ENCODE results near the gene RUNDC3A. TPM values are rescaled to one million over a fixed set of nuclear protein-coding genes. Genes with fewer than 3 reads are reported as not detected.

The RUNDC3A gene
- total RNA-seq, 2 experiments from 2014 or later: not detected

DNA sequence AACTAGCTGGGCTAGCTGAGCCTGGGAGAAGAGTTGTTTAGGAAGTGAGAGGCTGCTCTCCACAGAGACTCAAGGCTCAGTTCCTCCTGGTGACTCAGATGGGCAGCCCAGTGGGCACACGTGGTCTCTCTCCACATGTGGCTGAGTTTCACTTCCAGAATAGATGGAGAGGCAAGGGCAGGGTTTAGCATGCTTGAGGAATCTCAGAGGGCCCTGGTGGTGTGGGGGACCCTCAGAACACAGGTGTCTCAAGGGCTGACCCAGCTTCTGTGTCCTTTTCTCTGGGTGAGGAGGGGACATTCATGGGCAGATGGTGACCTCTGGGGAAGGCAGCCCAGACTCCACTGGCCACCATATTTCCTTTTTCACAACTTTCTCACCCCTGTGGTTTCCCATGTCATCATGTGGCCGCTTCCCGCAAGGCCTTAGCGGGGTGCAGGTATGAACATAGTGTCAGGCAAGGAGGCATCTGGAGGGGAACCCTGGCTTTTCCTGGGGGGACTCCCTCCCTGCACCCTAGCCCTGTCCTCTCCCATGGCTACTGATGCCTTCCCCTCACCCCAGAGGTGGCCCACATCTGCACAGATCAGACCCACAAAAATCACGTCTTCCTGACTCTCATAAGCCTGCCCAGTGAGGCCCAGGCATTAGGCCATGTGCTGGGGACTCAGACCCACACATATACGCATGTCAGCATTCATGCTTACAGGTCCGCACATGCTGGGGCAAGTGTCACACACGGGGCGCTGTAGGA lies 40.0 kb downstream of the RUNDC3A start:
- peak in 2 of 14 experiments; percentile 68 to 74 for DNase-seq
- peaks cover 42% of the 10 kb centered on the region for H3K4me1 ChIP-seq (ENCODE audit: insufficient read depth, low read length)

DNA sequence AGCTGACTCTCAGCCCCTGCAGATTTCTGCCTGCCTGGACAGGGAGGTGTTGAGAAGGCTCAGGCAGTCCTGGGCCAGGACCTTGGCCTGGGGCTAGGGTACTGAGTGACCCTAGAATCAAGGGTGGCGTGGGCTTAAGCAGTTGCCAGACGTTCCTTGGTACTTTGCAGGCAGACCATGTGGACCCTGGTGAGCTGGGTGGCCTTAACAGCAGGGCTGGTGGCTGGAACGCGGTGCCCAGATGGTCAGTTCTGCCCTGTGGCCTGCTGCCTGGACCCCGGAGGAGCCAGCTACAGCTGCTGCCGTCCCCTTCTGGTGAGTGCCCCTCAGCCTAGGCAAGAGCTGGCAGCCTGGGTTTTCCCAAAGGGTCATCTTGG lies 40.6 kb downstream of the RUNDC3A start:
- H3K4me3 Mint-ChIP-seq: no peak overlapping the region
- ChIA-PET CTCF (interaction anchor here (1.5 kb wide), 1 partner anchor 145 kb away, joined by 3 read pairs; no protein-coding TSS in a partner anchor), POLR2A (interaction anchor here (1.3 kb wide), 1 partner anchor 145 kb away, joined by 5 read pairs; no protein-coding TSS in a partner anchor)
- peaks cover 4% of the 10 kb centered on the region for H3K36me3 Mint-ChIP-seq (ENCODE audit: low read depth)
- peaks cover 42% of the 10 kb centered on the region for H3K4me1 ChIP-seq (ENCODE audit: insufficient read depth, low read length)
- DNase-seq: no peak
- intact Hi-C loops (cut with DNase I, micrococcal nuclease): loop anchor here in 1 of 2 experiments (5.0 kb wide), 3 partner anchors 207 to 407 kb away; partner anchors contain the start of genes HROB, LSM12 and PPY
- peaks cover 11% of the 10 kb centered on the region for H3K36me3 ChIP-seq (ENCODE audit: insufficient read depth, low read length)
- no peaks in the 10 kb centered on the region for H3K27me3 ChIP-seq (ENCODE audit: control insufficient read depth in 1 of 2, insufficient read depth in 2 of 2, low read length in 2 of 2)
- no peak overlapping the region for H3K4me3 ChIP-seq (ENCODE audit: low read length)
- H3K27me3 Mint-ChIP-seq: peaks cover 4% of the 10 kb centered on the region
- H3K4me1 Mint-ChIP-seq (ENCODE audit: low read depth): peaks cover 29% of the 10 kb centered on the region
- no peak overlapping the region for H3K27ac ChIP-seq (ENCODE audit: low read depth in 1 of 2, low read length in 2 of 2)
- TF ChIP-seq, protein P1, sequence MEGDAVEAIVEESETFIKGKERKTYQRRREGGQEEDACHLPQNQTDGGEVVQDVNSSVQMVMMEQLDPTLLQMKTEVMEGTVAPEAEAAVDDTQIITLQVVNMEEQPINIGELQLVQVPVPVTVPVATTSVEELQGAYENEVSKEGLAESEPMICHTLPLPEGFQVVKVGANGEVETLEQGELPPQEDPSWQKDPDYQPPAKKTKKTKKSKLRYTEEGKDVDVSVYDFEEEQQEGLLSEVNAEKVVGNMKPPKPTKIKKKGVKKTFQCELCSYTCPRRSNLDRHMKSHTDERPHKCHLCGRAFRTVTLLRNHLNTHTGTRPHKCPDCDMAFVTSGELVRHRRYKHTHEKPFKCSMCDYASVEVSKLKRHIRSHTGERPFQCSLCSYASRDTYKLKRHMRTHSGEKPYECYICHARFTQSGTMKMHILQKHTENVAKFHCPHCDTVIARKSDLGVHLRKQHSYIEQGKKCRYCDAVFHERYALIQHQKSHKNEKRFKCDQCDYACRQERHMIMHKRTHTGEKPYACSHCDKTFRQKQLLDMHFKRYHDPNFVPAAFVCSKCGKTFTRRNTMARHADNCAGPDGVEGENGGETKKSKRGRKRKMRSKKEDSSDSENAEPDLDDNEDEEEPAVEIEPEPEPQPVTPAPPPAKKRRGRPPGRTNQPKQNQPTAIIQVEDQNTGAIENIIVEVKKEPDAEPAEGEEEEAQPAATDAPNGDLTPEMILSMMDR (IDR thresholded peaks at IDR 0.05): no peak
- ATAC-seq (ENCODE audit: poor library complexity): no peak
- H3K9me3 Mint-ChIP-seq: no peaks in the 10 kb centered on the region
- no peak overlapping the region for H3K27ac Mint-ChIP-seq
- no peaks in the 10 kb centered on the region for H3K9me3 ChIP-seq (ENCODE audit: control insufficient read depth in 1 of 2, insufficient read depth in 1 of 2, low read length in 2 of 2)

More for the DNA sequence above, 40.0 kb downstream of the RUNDC3A start:
- no peak overlapping the region for H3K4me3 ChIP-seq (ENCODE audit: low read length)
- ATAC-seq (ENCODE audit: poor library complexity): no peak
- H3K4me3 Mint-ChIP-seq: no peak overlapping the region
- no peaks in the 10 kb centered on the region for H3K9me3 Mint-ChIP-seq
- peaks cover 29% of the 10 kb centered on the region for H3K4me1 Mint-ChIP-seq (ENCODE audit: low read depth)
- H3K27ac Mint-ChIP-seq: no peak overlapping the region
- H3K36me3 ChIP-seq (ENCODE audit: insufficient read depth, low read length): peaks cover 11% of the 10 kb centered on the region
- peaks cover 4% of the 10 kb centered on the region for H3K36me3 Mint-ChIP-seq (ENCODE audit: low read depth)
- H3K27me3 Mint-ChIP-seq: peaks cover 4% of the 10 kb centered on the region
- H3K27me3 ChIP-seq (ENCODE audit: control insufficient read depth in 1 of 2, insufficient read depth in 2 of 2, low read length in 2 of 2): no peaks in the 10 kb centered on the region
- H3K27ac ChIP-seq (ENCODE audit: low read depth in 1 of 2, low read length in 2 of 2): no peak overlapping the region
- intact Hi-C loops (cut with DNase I, micrococcal nuclease): loop anchor here in 1 of 2 experiments (5.0 kb wide), 3 partner anchors 206 to 406 kb away; partner anchors contain the start of genes HROB, LSM12 and PPY
- H3K9me3 ChIP-seq (ENCODE audit: control insufficient read depth in 1 of 2, insufficient read depth in 1 of 2, low read length in 2 of 2): no peaks in the 10 kb centered on the region
- ChIA-PET CTCF (no interaction called here), POLR2A (no interaction called here)
- TF ChIP-seq, protein P1 (IDR thresholded peaks at IDR 0.05): no peak

DNA sequence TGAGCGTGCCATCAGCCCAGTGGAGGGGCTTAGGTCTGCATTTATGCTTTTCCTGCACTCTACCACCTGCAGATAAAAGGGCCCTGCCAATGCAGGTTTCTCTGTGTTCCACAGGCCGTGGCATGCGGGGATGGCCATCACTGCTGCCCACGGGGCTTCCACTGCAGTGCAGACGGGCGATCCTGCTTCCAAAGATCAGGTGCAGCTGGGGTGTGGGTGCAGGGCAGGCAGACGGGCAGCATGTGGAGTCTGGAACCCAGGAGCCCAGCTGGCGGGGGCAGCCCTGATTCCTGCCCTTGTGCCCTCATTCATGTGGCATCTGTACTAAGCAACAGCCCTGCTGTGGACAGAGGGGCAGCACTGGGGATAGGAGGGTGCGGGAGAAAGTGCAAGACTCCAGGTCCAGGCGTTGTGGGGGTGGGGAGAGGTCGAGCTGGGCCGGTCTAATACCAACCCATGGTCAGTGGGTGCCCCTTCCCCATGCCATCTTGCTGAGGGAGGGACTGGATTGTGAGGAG lies 41.2 kb downstream of the RUNDC3A start:
- peaks cover 36% of the 10 kb centered on the region for H3K4me1 ChIP-seq (ENCODE audit: insufficient read depth, low read length)
- POLR2A ChIA-PET: interaction anchor here (1.0 to 1.7 kb wide), 3 partner anchors 23 to 145 kb away, joined by 3 to 6 read pairs (median 5); no protein-coding TSS in a partner anchor

More for the DNA sequence above, 41.2 kb downstream of the RUNDC3A start:
- H3K9me3 ChIP-seq (ENCODE audit: control insufficient read depth in 1 of 2, insufficient read depth in 1 of 2, low read length in 2 of 2): no peaks in the 10 kb centered on the region
- H3K36me3 Mint-ChIP-seq (ENCODE audit: low read depth): peaks cover 4% of the 10 kb centered on the region
- no peak overlapping the region for H3K4me3 Mint-ChIP-seq
- no peaks in the 10 kb centered on the region for H3K27me3 ChIP-seq (ENCODE audit: control insufficient read depth in 1 of 2, insufficient read depth in 2 of 2, low read length in 2 of 2)
- H3K36me3 ChIP-seq (ENCODE audit: insufficient read depth, low read length): peaks cover 11% of the 10 kb centered on the region
- no peak overlapping the region for H3K27ac ChIP-seq (ENCODE audit: low read depth in 1 of 2, low read length in 2 of 2)
- CTCF ChIA-PET: interaction anchor here (0.6 to 1.5 kb wide), 3 partner anchors 14 to 145 kb away, joined by 3 to 4 read pairs (median 4); partner anchors contain the start of gene FAM171A2
- intact Hi-C loops (cut with DNase I, micrococcal nuclease): loop anchor here (1.0 to 5.0 kb wide), 4 partner anchors 139 to 407 kb away; partner anchors contain the start of genes HROB (in 1 of the 2), LSM12 (in 1 of the 2) and PPY (in 1 of the 2)
- H3K4me3 ChIP-seq (ENCODE audit: low read length): no peak overlapping the region
- H3K27me3 Mint-ChIP-seq: peaks cover 4% of the 10 kb centered on the region
- TF ChIP-seq, protein P1 (IDR thresholded peaks at IDR 0.05): no peak
- H3K9me3 Mint-ChIP-seq: no peaks in the 10 kb centered on the region
- H3K27ac Mint-ChIP-seq: no peak overlapping the region
- H3K4me1 Mint-ChIP-seq (ENCODE audit: low read depth): peaks cover 29% of the 10 kb centered on the region
- no peak for ATAC-seq (ENCODE audit: poor library complexity)
- DNase-seq: no peak

All from CD4-positive, alpha-beta T cell (primary cell).